Upper lobe of right lung (tissue), 1 donor: ENCODE data around the gene DIDO1. TPM values are rescaled to one million over a fixed set of nuclear protein-coding genes. Genes with fewer than 3 reads are reported as not detected.

Source experiments
- ATAC-seq: fragments of 200-7000 bp; cut with Tn5 transposase; one replicate; pipeline ENCODE4 v1.9.1; 2020; ENCODE audit warnings: mild to moderate bottlenecking, moderate library complexity
- DNase-seq: peaks from one replicate; pipeline ENCODE4 v3.0.0-alpha.2; 2020
- H3K27ac ChIP-seq: fragments of 200-600 bp; one replicate; pipeline ENCODE4 v1.8.0; 2022
- H3K27me3 ChIP-seq: fragments of 200-600 bp; one replicate; pipeline ENCODE4 v1.8.0; 2022; ENCODE audit warnings: mild to moderate bottlenecking
- H3K36me3 ChIP-seq: fragments of 200-600 bp; one replicate; pipeline ENCODE4 v1.8.0; 2022
- H3K4me1 ChIP-seq: fragments of 200-600 bp; one replicate; pipeline ENCODE4 v1.8.0; 2022
- H3K4me3 ChIP-seq: fragments of 200-600 bp; one replicate; pipeline ENCODE4 v1.8.0; 2022; ENCODE audit warnings: mild to moderate bottlenecking
- H3K9me3 ChIP-seq: fragments of 200-600 bp; one replicate; pipeline ENCODE4 v1.8.0; 2022
- CTCF ChIP-seq: fragments of 200-600 bp; IDR thresholded peaks from one replicate; pipeline ENCODE4 v1.8.0; 2022; ENCODE audit warnings: antibody characterized with exemption
- intact Hi-C: fragments of 100-400 bp; cut with DNase I; formaldehyde crosslinking; loops from one replicate; pipeline ENCODE4 v1.11.0; 2022
- total RNA-seq: library from RNA; stranded (reverse); fragmentation: NEBNext Ultra II Directional; extraction: Animal tissue kit (Norgen Biotek cat#: 25700); gene quantifications from one replicate; pipeline ENCODE4 v1.2.1, GENCODE V29; 2021
- donor health status: DM: no; HTN: yes; CAD: no; lungs with severe emphysema.

DIDO1 gene
- total RNA-seq, 1 donor from 2014 or later: 55.5 TPM

GRCh38 chr20:62887152-62887859, 39.0 kb downstream of the DIDO1 start:
- DNase-seq (no peak), ATAC-seq (peak; percentile 55)
- no peaks in the 10 kb centered on the region for H3K27me3 ChIP-seq
- TF ChIP-seq CTCF: no peak
- H3K9me3 ChIP-seq: no peaks in the 10 kb centered on the region
- intact Hi-C loops: no loop called here
- H3K4me3 ChIP-seq: no peak overlapping the region
- H3K27ac ChIP-seq: no peak overlapping the region
- H3K36me3 ChIP-seq: peaks cover 54% of the 10 kb centered on the region
- H3K4me1 ChIP-seq: no peaks in the 10 kb centered on the region

- intact Hi-C loops: no loop called here
- H3K4me1 ChIP-seq: no peaks in the 10 kb centered on the region
- H3K27me3 ChIP-seq: no peaks in the 10 kb centered on the region
- ATAC-seq (no peak), DNase-seq (no peak)
- no peaks in the 10 kb centered on the region for H3K9me3 ChIP-seq
- no peak for TF ChIP-seq CTCF
- H3K27ac ChIP-seq: no peak overlapping the region
- peaks cover 52% of the 10 kb centered on the region for H3K36me3 ChIP-seq
- no peak overlapping the region for H3K4me3 ChIP-seq
These were observed 39.6 kb downstream of the DIDO1 start for GRCh38 chr20:62886709-62887058.

GRCh38 chr20:62885896-62886708, 40.2 kb downstream of the DIDO1 start:
- TF ChIP-seq CTCF: no peak
- intact Hi-C loops: no loop called here
- no peak for DNase-seq
- peaks cover 52% of the 10 kb centered on the region for H3K36me3 ChIP-seq
- H3K27me3 ChIP-seq: no peaks in the 10 kb centered on the region
- H3K4me3 ChIP-seq: no peak overlapping the region
- no peak overlapping the region for H3K27ac ChIP-seq
- H3K9me3 ChIP-seq: no peaks in the 10 kb centered on the region
- ATAC-seq: no peak
- no peaks in the 10 kb centered on the region for H3K4me1 ChIP-seq

GRCh38 chr20:62885046-62885895, 41.0 kb downstream of the DIDO1 start:
- DNase-seq (no peak), ATAC-seq (no peak)
- Histone ChIP-seq H3K4me3 (no peak overlapping the region), H3K27ac (no peak overlapping the region), H3K27me3 (no peaks in the 10 kb centered on the region), H3K36me3 (peaks cover 52% of the 10 kb centered on the region), H3K4me1 (no peaks in the 10 kb centered on the region), H3K9me3 (no peaks in the 10 kb centered on the region)
- intact Hi-C loops: no loop called here
- TF ChIP-seq CTCF: no peak

DNA sequence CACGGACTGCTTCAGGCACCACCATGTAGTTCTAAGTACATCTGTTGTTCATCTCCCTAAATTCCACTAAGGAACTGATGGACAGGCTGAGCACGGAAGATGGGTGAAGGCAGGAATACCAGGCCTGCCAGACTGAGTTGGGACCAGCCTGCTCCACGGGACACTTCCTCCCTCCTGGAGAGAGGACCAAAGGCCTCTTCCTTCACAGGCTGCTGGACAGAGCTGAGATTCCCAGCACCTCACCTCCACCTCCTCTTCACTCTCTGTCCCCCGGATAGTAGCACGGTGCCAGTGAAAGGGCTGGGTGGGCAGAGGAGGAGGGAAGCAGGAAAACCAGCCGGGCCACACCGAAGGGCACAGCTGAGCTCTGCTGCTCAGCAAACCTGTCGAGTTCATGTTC, 41.7 kb downstream of the DIDO1 start:
- no peaks in the 10 kb centered on the region for H3K27me3 ChIP-seq
- no peak overlapping the region for H3K4me3 ChIP-seq
- no peaks in the 10 kb centered on the region for H3K9me3 ChIP-seq
- H3K27ac ChIP-seq: no peak overlapping the region
- no peak for DNase-seq
- no peaks in the 10 kb centered on the region for H3K4me1 ChIP-seq
- H3K36me3 ChIP-seq: peaks cover 49% of the 10 kb centered on the region
- intact Hi-C loops: no loop called here
- TF ChIP-seq CTCF: no peak
- no peak for ATAC-seq
